ENCODE data around the gene C1orf21.

GRCh38 chr1:184567009-184567408 is 180.2 kb downstream of the C1orf21 start:
- TF ChIP-seq, protein P1, sequence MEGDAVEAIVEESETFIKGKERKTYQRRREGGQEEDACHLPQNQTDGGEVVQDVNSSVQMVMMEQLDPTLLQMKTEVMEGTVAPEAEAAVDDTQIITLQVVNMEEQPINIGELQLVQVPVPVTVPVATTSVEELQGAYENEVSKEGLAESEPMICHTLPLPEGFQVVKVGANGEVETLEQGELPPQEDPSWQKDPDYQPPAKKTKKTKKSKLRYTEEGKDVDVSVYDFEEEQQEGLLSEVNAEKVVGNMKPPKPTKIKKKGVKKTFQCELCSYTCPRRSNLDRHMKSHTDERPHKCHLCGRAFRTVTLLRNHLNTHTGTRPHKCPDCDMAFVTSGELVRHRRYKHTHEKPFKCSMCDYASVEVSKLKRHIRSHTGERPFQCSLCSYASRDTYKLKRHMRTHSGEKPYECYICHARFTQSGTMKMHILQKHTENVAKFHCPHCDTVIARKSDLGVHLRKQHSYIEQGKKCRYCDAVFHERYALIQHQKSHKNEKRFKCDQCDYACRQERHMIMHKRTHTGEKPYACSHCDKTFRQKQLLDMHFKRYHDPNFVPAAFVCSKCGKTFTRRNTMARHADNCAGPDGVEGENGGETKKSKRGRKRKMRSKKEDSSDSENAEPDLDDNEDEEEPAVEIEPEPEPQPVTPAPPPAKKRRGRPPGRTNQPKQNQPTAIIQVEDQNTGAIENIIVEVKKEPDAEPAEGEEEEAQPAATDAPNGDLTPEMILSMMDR (IDR thresholded peaks at IDR 0.05), result no peak
- TF ChIP-seq POLR2A (IDR thresholded peaks at IDR 0.05), result no peak

Data from body of pancreas (tissue), 4 donors.